ENCODE data around the gene HBZ. TPM values are rescaled to one million over a fixed set of nuclear protein-coding genes. Genes with fewer than 3 reads are reported as not detected.
"Not testable (repeated sequence)": the region's sequence is repeated elsewhere in the genome, so short reads cannot be mapped to it uniquely, and the experiment has no call there.

The HBZ gene
- total and polyA plus RNA-seq, 7 donors = 0.10 TPM; not detected in 6

GRCh38 chr16:162271-162991, 10.0 kb downstream of the HBZ start:
- no peak overlapping the region for H3K27ac ChIP-seq
- WGBS, 2 donors = 81 to 88% methylated on average over 13 of the region's 13 CpGs

GRCh38 chr16:163139-163538, 10.7 kb downstream of the HBZ start:
- DNase-seq; intact Hi-C loops (cut with DNase I); H3K9me3 ChIP-seq; H3K36me3 ChIP-seq; H3K27ac ChIP-seq; H3K4me3 ChIP-seq: not testable (repeated sequence)
- WGBS, 2 donors = 78 to 90% methylated on average over 10 of the region's 10 CpGs
- H3K4me1 ChIP-seq = peaks cover 0 to 19% (median 17%) of the 10 kb centered on the region in 4 donors
- H3K27me3 ChIP-seq = peaks cover 32 to 45% (median 36%) of the 10 kb centered on the region in 3 donors

More at GRCh38 chr16:162271-162991, 10.0 kb downstream of the HBZ start:
- H3K4me1 ChIP-seq = peaks cover 0 to 19% (median 17%) of the 10 kb centered on the region in 4 donors
- DNase-seq = no peak
- H3K27me3 ChIP-seq = peaks cover 25 to 45% (median 30%) of the 10 kb centered on the region in 3 donors
- TF ChIP-seq EP300 (IDR thresholded peaks at IDR 0.05) = no peak
- TF ChIP-seq CTCF (IDR thresholded peaks at IDR 0.05) = no peak
- no peak for TF ChIP-seq POLR2AphosphoS5 (IDR thresholded peaks at IDR 0.05)
- TF ChIP-seq POLR2A (IDR thresholded peaks at IDR 0.05) = no peak
- H3K4me3 ChIP-seq = no peak overlapping the region
- H3K9me3 ChIP-seq = no peaks in the 10 kb centered on the region
- intact Hi-C loops (cut with DNase I) = no loop called here
- no peaks in the 10 kb centered on the region for H3K36me3 ChIP-seq

GRCh38 chr16:163696-164095, 11.3 kb downstream of the HBZ start:
- 12 to 45% methylated on average over 2 of the region's 3 CpGs for WGBS, 2 donors
- DNase-seq; intact Hi-C loops (cut with DNase I); H3K27ac ChIP-seq; H3K4me3 ChIP-seq; H3K9me3 ChIP-seq; H3K36me3 ChIP-seq: not testable (repeated sequence)
- H3K27me3 ChIP-seq = peaks cover 32 to 51% (median 42%) of the 10 kb centered on the region in 3 donors
- H3K4me1 ChIP-seq = peaks cover 0 to 19% (median 17%) of the 10 kb centered on the region in 4 donors

- DNase-seq; H3K36me3 ChIP-seq; H3K9me3 ChIP-seq; H3K27ac ChIP-seq; H3K4me3 ChIP-seq; intact Hi-C loops (cut with DNase I): not testable (repeated sequence)
- WGBS, 2 donors = 1 to 5% methylated on average over 27 to 30 of the region's 80 CpGs
- H3K4me1 ChIP-seq = peaks cover 0 to 19% (median 17%) of the 10 kb centered on the region in 4 donors
- peaks cover 32 to 57% (median 48%) of the 10 kb centered on the region in 3 donors for H3K27me3 ChIP-seq
Measured at GRCh38 chr16:164134-164823, 11.8 kb downstream of the HBZ start.

GRCh38 chr16:164827-165538, 12.5 kb downstream of the HBZ start:
- Histone ChIP-seq H3K36me3 (no peaks in the 10 kb centered on the region), H3K9me3 (no peaks in the 10 kb centered on the region), H3K27me3 (peaks cover 32 to 61% (median 54%) of the 10 kb centered on the region in 3 donors), H3K4me1 (peaks cover 0 to 19% (median 17%) of the 10 kb centered on the region in 4 donors), H3K27ac (no peak overlapping the region), H3K4me3 (peak overlapping the region in 1 of 4 donors; percentile 2)
- intact Hi-C loops (cut with DNase I) = no loop called here
- DNase-seq = no peak
- no peak for TF ChIP-seq CTCF (IDR thresholded peaks at IDR 0.05)
- no peak for TF ChIP-seq POLR2AphosphoS5 (IDR thresholded peaks at IDR 0.05)
- no peak for TF ChIP-seq POLR2A (IDR thresholded peaks at IDR 0.05)
- no peak for TF ChIP-seq EP300 (IDR thresholded peaks at IDR 0.05)
- WGBS, 2 donors = 3 to 13% methylated on average over 49 to 60 of the region's 77 CpGs

Measured in sigmoid colon (tissue), 7 donors.